Measurements from ENCODE around the gene RNPS1. TPM values are rescaled to one million over a fixed set of nuclear protein-coding genes. Genes with fewer than 3 reads are reported as not detected.

RNPS1 gene
- total and polyA plus RNA-seq, 9 of the 15 experiments (the other 6 are each of a cell fraction or from before 2014, with no cell fraction given), result 44.9 to 338 (median 202) TPM

DNA sequence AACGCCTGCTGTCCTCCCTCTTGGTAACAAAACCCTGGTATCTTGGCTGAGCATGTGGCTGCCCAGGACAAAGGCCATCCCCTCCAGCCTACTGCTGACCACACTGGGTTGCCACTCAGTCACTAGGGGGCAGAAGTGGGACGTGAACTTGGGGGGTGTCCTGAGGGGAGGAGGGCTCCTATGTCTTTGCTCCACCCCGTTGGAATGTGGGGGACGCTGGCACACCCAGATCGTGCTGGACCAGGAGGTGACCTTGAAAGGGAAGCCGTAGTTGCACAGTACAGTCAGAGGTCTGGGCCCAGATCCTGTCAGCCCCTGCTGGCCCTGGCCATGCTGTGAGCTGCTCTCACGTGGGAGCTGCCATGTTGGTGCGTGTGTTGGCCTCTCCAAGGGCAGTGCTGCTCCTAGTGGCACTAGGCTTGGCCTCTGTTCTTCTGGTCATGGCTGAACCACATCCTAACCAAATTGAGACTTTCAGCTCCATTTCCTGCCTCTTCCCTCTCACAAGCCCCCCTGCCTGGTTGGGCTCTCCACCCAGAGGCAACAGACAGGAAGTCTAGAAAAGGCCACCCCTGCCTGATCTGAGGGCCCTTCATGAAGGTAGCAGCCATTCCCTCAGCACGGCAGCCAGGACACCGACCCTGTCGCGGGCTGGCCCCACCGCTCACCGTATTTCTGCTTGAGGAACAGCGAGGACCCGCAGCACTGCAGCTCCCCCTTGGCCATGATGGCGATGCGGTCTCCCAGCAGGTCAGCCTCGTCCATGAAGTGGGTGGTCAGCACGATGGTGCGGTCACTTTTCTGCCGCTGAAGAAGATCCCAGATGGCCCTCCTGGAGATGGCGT lies 29.0 kb upstream of the RNPS1 start (continued):
- TF ChIP-seq, protein P1, sequence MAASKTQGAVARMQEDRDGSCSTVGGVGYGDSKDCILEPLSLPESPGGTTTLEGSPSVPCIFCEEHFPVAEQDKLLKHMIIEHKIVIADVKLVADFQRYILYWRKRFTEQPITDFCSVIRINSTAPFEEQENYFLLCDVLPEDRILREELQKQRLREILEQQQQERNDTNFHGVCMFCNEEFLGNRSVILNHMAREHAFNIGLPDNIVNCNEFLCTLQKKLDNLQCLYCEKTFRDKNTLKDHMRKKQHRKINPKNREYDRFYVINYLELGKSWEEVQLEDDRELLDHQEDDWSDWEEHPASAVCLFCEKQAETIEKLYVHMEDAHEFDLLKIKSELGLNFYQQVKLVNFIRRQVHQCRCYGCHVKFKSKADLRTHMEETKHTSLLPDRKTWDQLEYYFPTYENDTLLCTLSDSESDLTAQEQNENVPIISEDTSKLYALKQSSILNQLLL (CRISPR knock-in tag; IDR thresholded peaks at IDR 0.05; ENCODE audit: borderline replicate concordance), result no peak
- TF ChIP-seq XRCC4 (IDR thresholded peaks at IDR 0.05; ENCODE audit: extremely low read depth, insufficient read depth, insufficient read length) (no peak), JUND (IDR thresholded peaks at IDR 0.05; ENCODE audit: borderline replicate concordance, low read depth, low read length) (0 out of 2 replicates have a peak, but pooled peaks have one; percentile 20), JUND (tag; IDR thresholded peaks at IDR 0.05; ENCODE audit: borderline replicate concordance, low read depth, low read length) (peak; percentile 25; the same call in 1 of the 3 replicates), SMARCB1 (IDR thresholded peaks at IDR 0.05; ENCODE audit: insufficient read length, low read depth) (no peak), ATF7 (IDR thresholded peaks at IDR 0.05) (no peak), TRIM28 (IDR thresholded peaks at IDR 0.05) (no peak), ESRRA (IDR thresholded peaks at IDR 0.05; ENCODE audit: borderline replicate concordance, low read depth) (peak; percentile 84), CTBP1 (IDR thresholded peaks at IDR 0.05; ENCODE audit: borderline replicate concordance) (peak; percentile 52; the same call in 1 of the 2 replicates), TEAD1 (CRISPR knock-in tag; IDR thresholded peaks at IDR 0.05) (peak; percentile 42 to 73; a peak in 3 of 4 replicates), ZNF445 (CRISPR knock-in tag; IDR thresholded peaks at IDR 0.05; ENCODE audit: low read depth) (no peak), ZNF3 (CRISPR knock-in tag; IDR thresholded peaks at IDR 0.05) (no peak)
- TF ChIP-seq, protein P2, sequence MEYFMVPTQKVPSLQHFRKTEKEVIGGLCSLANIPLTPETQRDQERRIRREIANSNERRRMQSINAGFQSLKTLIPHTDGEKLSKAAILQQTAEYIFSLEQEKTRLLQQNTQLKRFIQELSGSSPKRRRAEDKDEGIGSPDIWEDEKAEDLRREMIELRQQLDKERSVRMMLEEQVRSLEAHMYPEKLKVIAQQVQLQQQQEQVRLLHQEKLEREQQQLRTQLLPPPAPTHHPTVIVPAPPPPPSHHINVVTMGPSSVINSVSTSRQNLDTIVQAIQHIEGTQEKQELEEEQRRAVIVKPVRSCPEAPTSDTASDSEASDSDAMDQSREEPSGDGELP (CRISPR knock-in tag; IDR thresholded peaks at IDR 0.05; ENCODE audit: borderline replicate concordance), result peak; percentile 56; the same call in 1 of the 2 replicates
- TF ChIP-seq, protein P3, sequence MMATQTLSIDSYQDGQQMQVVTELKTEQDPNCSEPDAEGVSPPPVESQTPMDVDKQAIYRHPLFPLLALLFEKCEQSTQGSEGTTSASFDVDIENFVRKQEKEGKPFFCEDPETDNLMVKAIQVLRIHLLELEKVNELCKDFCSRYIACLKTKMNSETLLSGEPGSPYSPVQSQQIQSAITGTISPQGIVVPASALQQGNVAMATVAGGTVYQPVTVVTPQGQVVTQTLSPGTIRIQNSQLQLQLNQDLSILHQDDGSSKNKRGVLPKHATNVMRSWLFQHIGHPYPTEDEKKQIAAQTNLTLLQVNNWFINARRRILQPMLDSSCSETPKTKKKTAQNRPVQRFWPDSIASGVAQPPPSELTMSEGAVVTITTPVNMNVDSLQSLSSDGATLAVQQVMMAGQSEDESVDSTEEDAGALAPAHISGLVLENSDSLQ (IDR thresholded peaks at IDR 0.05), result no peak
- TF ChIP-seq, protein P4, sequence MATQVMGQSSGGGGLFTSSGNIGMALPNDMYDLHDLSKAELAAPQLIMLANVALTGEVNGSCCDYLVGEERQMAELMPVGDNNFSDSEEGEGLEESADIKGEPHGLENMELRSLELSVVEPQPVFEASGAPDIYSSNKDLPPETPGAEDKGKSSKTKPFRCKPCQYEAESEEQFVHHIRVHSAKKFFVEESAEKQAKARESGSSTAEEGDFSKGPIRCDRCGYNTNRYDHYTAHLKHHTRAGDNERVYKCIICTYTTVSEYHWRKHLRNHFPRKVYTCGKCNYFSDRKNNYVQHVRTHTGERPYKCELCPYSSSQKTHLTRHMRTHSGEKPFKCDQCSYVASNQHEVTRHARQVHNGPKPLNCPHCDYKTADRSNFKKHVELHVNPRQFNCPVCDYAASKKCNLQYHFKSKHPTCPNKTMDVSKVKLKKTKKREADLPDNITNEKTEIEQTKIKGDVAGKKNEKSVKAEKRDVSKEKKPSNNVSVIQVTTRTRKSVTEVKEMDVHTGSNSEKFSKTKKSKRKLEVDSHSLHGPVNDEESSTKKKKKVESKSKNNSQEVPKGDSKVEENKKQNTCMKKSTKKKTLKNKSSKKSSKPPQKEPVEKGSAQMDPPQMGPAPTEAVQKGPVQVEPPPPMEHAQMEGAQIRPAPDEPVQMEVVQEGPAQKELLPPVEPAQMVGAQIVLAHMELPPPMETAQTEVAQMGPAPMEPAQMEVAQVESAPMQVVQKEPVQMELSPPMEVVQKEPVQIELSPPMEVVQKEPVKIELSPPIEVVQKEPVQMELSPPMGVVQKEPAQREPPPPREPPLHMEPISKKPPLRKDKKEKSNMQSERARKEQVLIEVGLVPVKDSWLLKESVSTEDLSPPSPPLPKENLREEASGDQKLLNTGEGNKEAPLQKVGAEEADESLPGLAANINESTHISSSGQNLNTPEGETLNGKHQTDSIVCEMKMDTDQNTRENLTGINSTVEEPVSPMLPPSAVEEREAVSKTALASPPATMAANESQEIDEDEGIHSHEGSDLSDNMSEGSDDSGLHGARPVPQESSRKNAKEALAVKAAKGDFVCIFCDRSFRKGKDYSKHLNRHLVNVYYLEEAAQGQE (IDR thresholded peaks at IDR 0.05; ENCODE audit: borderline replicate concordance), result peak; percentile 74
- TF ChIP-seq, protein P4 (CRISPR knock-in tag; IDR thresholded peaks at IDR 0.05; ENCODE audit: low read depth), result no peak

Measured in K562 (cell line).